Keratinocyte (primary cell): ENCODE data around the gene ABO. TPM values are rescaled to one million over a fixed set of nuclear protein-coding genes. Genes with fewer than 3 reads are reported as not detected.

Experiments used
- DNase-seq: peaks from one replicate; pipeline ENCODE4 v3.0.0-alpha.2; 2011; ENCODE audit warnings: low read depth, missing footprints, low spot score
- FAIRE-seq: peaks from 2 replicates; lab custom pipeline; 2011; peaks lifted over from hg19 to GRCh38; lab: Jason Lieb, UNC
- H2AFZ ChIP-seq: 2 replicates; pipeline ENCODE4 v1.6.0; 2012; ENCODE audit warnings: low read length, control low read depth, inconsistent platforms; ENCODE audit not compliant: control insufficient read depth
- H3K27ac ChIP-seq: 2 replicates; pipeline ENCODE4 v1.5.1; 2011; ENCODE audit warnings: low read length; ENCODE audit not compliant: control insufficient read depth, insufficient read depth
- H3K27me3 ChIP-seq: 3 replicates; pipeline ENCODE4 v1.6.0; 2011; ENCODE audit warnings: low read length; ENCODE audit not compliant: control insufficient read depth, insufficient read depth; ENCODE audit errors: extremely low read depth
- H3K36me3 ChIP-seq, 2 experiments: 2 replicates in 1 of 2; 3 replicates in 1 of 2; pipeline ENCODE4 v1.5.1; 2011; ENCODE audit warnings: low read length in 2 of 2, mild to moderate bottlenecking in 1 of 2; ENCODE audit not compliant: control insufficient read depth in 2 of 2, insufficient read depth in 2 of 2; ENCODE audit errors: extremely low read depth in 1 of 2
- H3K4me1 ChIP-seq: 3 replicates; pipeline ENCODE4 v1.5.1; 2011; ENCODE audit warnings: low read length; ENCODE audit not compliant: control insufficient read depth, insufficient read depth; ENCODE audit errors: extremely low read depth
- H3K4me2 ChIP-seq: 3 replicates; pipeline ENCODE4 v1.6.0; 2011; ENCODE audit warnings: low read depth, low read length; ENCODE audit not compliant: control insufficient read depth, insufficient read depth; ENCODE audit errors: extremely low read depth
- H3K4me3 ChIP-seq, 3 experiments: fragments of 200-600 bp in 1 of 3; sonication (generic) in 1 of 3; 2 replicates in 2 of 3; 3 replicates in 1 of 3; pipeline ENCODE4 v1.5.1; 2011 to 2016; ENCODE audit warnings: low read length in 3 of 3, mild to moderate bottlenecking in 3 of 3, control low read depth in 2 of 3, inconsistent platforms in 1 of 3, low read depth in 1 of 3, mixed read lengths in 1 of 3, mixed run types in 1 of 3, moderate library complexity in 1 of 3; ENCODE audit not compliant: control insufficient read depth in 2 of 3, insufficient read depth in 2 of 3; ENCODE audit errors: extremely low read depth in 1 of 3
- H3K79me2 ChIP-seq: 2 replicates; pipeline ENCODE4 v1.6.0; 2012; ENCODE audit warnings: low read length; ENCODE audit not compliant: control insufficient read depth, insufficient read depth
- H3K9ac ChIP-seq: 3 replicates; pipeline ENCODE4 v1.6.0; 2011; ENCODE audit warnings: low read length; ENCODE audit not compliant: control insufficient read depth, insufficient read depth; ENCODE audit errors: extremely low read depth
- H3K9me1 ChIP-seq: 3 replicates; pipeline ENCODE4 v1.6.0; 2011; ENCODE audit warnings: low read length; ENCODE audit not compliant: control insufficient read depth, insufficient read depth; ENCODE audit errors: extremely low read depth
- H3K9me3 ChIP-seq: 2 replicates; pipeline ENCODE4 v1.5.1; 2012; ENCODE audit warnings: low read depth, low read length; ENCODE audit not compliant: control insufficient read depth
- H4K20me1 ChIP-seq: 3 replicates; pipeline ENCODE4 v1.6.0; 2011; ENCODE audit warnings: low read length; ENCODE audit not compliant: control insufficient read depth, insufficient read depth; ENCODE audit errors: extremely low read depth
- EZH2 ChIP-seq: IDR thresholded peaks from one replicate; pipeline ENCODE4 v1.6.1; 2012; ENCODE audit warnings: inconsistent platforms, mild to moderate bottlenecking, low read length, moderate library complexity
- dilution Hi-C: fragments of 300-500 bp; cut with MboI; formaldehyde crosslinking; loops from one replicate; pipeline ENCODE4 v1.7.0; 2020; ENCODE audit warnings: low sequenced_read_pairs; ENCODE audit not compliant: extremely low pct_ligation_motif_present
- polyA plus RNA-seq, 5 experiments: library from polyadenylated mRNA; depleted of rRNA in 3 of 5; stranded (reverse) in 3 of 5; stranded (forward) in 1 of 5; unstranded in 1 of 5; fragments of >200 nt; gene quantifications; 1 replicate in 1 of 5; 2 replicates in 3 of 5; 3 replicates in 1 of 5; pipeline versions ENCODE4 v1.2.1 to v1.2.3, GENCODE V29; 2011 to 2012; ENCODE audit warnings: missing spikeins in 2 of 5, low read depth in 1 of 5, low replicate concordance in 1 of 5
- TF ChIP-seq, protein P1 (sequence below), 3 experiments: IDR thresholded peaks in 1 of 3; conservative IDR thresholded peaks in 1 of 3; optimal IDR thresholded peaks in 1 of 3; 2 replicates in 2 of 3; 3 replicates in 1 of 3; pipeline versions ENCODE3 to v1.5.1; 2011; ENCODE audit warnings: low read length in 3 of 3, mild to moderate bottlenecking in 3 of 3, moderate library complexity in 2 of 3, control low read depth in 1 of 3, inconsistent platforms in 1 of 3; ENCODE audit not compliant: insufficient read depth in 2 of 3; ENCODE audit errors: extremely low read depth in 1 of 3

The ABO gene
- polyA plus RNA-seq, 1 donor (not counting 4 experiments of a cell fraction or from before 2014, with no cell fraction given), result not detected

GRCh38 chr9:133282464-133283238 lies 7.7 kb upstream of the ABO start:
- Histone ChIP-seq H3K27ac (no peak overlapping the region), H3K9ac (no peak overlapping the region), H3K4me2 (no peak overlapping the region), H3K9me1 (no peaks in the 10 kb centered on the region), H3K27me3 (peaks cover 16% of the 10 kb centered on the region), H4K20me1 (no peaks in the 10 kb centered on the region), H3K4me3 (no peak overlapping the region), H3K9me3 (no peaks in the 10 kb centered on the region), H3K79me2 (no peaks in the 10 kb centered on the region), H3K36me3 (no peaks in the 10 kb centered on the region), H2AFZ (no peak overlapping the region), H3K4me1 (peaks cover 2% of the 10 kb centered on the region)
- dilution Hi-C loops, result no loop called here
- DNase-seq (no peak), FAIRE-seq (no peak)
- TF ChIP-seq, protein P1, sequence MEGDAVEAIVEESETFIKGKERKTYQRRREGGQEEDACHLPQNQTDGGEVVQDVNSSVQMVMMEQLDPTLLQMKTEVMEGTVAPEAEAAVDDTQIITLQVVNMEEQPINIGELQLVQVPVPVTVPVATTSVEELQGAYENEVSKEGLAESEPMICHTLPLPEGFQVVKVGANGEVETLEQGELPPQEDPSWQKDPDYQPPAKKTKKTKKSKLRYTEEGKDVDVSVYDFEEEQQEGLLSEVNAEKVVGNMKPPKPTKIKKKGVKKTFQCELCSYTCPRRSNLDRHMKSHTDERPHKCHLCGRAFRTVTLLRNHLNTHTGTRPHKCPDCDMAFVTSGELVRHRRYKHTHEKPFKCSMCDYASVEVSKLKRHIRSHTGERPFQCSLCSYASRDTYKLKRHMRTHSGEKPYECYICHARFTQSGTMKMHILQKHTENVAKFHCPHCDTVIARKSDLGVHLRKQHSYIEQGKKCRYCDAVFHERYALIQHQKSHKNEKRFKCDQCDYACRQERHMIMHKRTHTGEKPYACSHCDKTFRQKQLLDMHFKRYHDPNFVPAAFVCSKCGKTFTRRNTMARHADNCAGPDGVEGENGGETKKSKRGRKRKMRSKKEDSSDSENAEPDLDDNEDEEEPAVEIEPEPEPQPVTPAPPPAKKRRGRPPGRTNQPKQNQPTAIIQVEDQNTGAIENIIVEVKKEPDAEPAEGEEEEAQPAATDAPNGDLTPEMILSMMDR (optimal IDR thresholded peaks at IDR 0.05 in 1 of 3, IDR thresholded peaks at IDR 0.05 in 1 of 3, conservative IDR thresholded peaks at IDR 0.05 in 1 of 3; ENCODE audit: extremely low read depth in 1 of 3, insufficient read depth in 2 of 3, low read length in 3 of 3), result no peak
- TF ChIP-seq EZH2, result no peak

- dilution Hi-C loops, result no loop called here
Observed at GRCh38 chr9:133280392-133280791, 5.4 kb upstream of the ABO start.

More at GRCh38 chr9:133280392-133280791, 5.4 kb upstream of the ABO start:
- H3K9me3 ChIP-seq, result no peaks in the 10 kb centered on the region
- H3K9ac ChIP-seq, result no peak overlapping the region
- no peak overlapping the region for H3K4me2 ChIP-seq
- H3K27me3 ChIP-seq, result peaks cover 35% of the 10 kb centered on the region
- H3K4me1 ChIP-seq, result no peaks in the 10 kb centered on the region
- H2AFZ ChIP-seq, result no peak overlapping the region
- H3K4me3 ChIP-seq, result no peak overlapping the region
- no peaks in the 10 kb centered on the region for H3K36me3 ChIP-seq
- no peak overlapping the region for H3K27ac ChIP-seq
- no peaks in the 10 kb centered on the region for H3K9me1 ChIP-seq
- H4K20me1 ChIP-seq, result no peaks in the 10 kb centered on the region
- no peaks in the 10 kb centered on the region for H3K79me2 ChIP-seq
- no peak for DNase-seq
- FAIRE-seq, result no peak
- TF ChIP-seq, protein P1 (optimal IDR thresholded peaks at IDR 0.05 in 1 of 3, IDR thresholded peaks at IDR 0.05 in 1 of 3, conservative IDR thresholded peaks at IDR 0.05 in 1 of 3; ENCODE audit: extremely low read depth in 1 of 3, insufficient read depth in 2 of 3, low read length in 3 of 3), result no peak
- no peak for TF ChIP-seq EZH2
